COLO829 (cell line): Measurements from ENCODE around the gene PPRC1.

ENCODE experiments used
- DNase-seq: peaks from one replicate; pipeline ENCODE4 v3.0.0; 2012; ENCODE audit warnings: low spot score

Gene PPRC1

GRCh38 chr10:102132563-102133372, at the start of gene PPRC1:
Gene PPRC1 (plus strand): TSS chr10:102133040. CDS start chr10:102133069, 29 bp downstream.
- peak; percentile 96 for DNase-seq

- no peak for DNase-seq
These were observed 49.3 kb upstream of the PPRC1 start for GRCh38 chr10:102083541-102083940.

GRCh38 chr10:102085336-102085735, 47.5 kb upstream of the PPRC1 start:
- no peak for DNase-seq

GRCh38 chr10:102086196-102086595, 46.6 kb upstream of the PPRC1 start:
- DNase-seq = no peak

- DNase-seq = peak; percentile 20
These were observed 42.1 kb upstream of the PPRC1 start for GRCh38 chr10:102090772-102091171.

DNA sequence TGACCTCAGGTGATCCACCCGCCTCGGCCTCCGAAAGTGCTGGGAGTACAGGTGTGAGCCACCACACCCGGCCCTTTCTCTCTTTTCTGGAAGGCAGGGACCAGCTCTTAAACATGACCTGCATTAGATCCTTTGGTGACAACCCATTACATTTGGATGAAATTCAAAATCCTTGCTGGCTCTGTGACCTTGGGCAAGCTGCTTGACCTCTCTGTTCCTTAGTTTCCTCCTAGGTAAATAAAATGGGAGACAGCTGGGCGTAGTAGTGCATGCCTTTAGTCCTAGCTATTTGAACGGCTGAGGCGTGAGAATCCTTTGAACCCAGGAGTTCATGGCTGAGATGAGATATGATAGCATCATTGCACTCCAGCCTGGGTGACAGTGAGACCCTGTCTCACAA, 36.4 kb upstream of the PPRC1 start:
- no peak for DNase-seq

- no peak for DNase-seq
These were observed 31.7 kb upstream of the PPRC1 start for GRCh38 chr10:102101152-102101551.

DNA sequence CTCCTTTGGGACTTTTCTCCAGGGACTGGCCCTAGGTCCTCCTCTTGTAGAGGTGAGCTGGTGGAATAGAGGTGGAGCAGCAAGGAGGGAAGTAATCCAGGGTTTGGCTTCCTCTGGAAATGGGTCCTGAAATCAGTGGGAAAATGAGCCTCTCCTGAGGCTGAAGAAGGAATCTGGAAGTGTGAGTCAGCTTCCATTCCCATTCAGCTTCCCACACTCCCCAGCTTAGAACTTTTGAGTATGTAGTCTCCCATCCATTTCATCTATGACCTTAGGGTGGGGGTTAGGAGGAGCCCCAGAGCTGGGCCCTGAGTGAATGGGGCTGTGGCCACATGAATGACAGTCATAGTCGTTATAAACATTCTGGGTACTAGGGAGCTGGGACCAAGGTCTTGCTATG, 30.4 kb upstream of the PPRC1 start:
- DNase-seq = no peak

- DNase-seq = no peak
These were observed 25.8 kb upstream of the PPRC1 start for GRCh38 chr10:102106998-102107397.

DNA sequence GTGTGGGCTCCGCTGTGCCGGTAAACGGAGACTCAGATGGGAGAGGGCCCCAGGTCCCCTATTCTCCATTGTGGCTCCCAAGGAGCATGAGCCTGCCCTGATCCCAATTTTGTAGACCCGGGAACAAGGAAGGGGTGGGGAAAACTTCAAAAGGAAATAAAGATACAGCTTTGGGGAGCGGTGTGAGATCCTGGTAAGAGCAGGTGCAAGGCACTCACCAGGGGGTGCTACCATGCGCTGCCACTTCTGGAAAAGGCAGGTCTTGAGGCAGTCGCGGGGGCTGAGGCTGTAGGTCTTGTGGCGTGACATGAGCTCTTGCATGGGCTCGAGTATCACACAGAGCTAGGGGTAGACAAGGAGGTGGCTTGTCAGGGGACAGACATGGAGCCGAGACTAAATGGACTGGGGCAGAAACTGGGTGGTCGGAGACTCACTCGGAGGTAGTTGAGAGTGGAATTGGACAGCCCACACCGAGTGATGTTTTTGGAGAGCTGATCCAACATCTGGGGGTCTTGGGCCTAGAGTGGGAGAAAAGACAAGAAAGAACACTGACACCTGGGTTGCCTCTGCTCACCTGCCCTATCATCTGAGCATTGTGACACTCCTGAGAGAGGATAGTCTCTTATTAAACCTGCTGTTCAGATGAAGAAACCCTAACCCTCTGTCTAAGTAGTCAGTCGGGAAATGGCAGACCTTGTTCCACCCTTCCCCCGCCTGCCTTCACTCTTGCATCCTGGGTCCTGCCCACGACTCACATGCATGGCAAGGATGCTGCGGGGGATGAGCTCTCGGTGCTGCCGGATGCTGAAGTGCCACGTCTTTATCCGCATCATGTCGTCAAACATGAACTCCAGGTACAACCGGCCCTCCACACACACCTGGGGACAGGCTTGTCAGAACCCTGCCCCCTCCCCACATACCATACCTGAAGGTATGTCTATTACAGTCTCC, 23.4 kb upstream of the PPRC1 start:
- DNase-seq = no peak

DNA sequence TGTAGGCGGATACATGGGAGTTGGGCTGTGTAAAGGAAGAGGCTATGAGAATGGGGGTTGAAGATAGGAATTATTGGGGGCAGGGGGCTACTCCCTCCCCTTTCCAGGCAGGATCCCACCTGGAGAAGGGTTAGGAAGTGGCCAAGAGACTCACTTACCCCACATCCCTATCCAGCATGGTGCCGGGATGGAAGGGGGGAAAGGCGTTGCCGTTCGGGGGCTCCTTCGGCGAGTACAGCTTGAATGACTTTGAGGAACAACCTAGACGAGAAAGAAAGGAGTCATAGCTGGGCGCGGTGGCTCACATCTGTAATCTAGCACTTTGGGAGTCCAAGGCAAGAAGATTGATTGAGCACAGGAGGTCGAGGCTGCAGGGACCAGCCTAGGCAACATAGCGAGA, 21.6 kb upstream of the PPRC1 start:
- no peak for DNase-seq

GRCh38 chr10:102112210-102112817, 20.5 kb upstream of the PPRC1 start:
- DNase-seq = no peak

- no peak for DNase-seq
These were observed 19.4 kb upstream of the PPRC1 start for GRCh38 chr10:102113261-102113955.

DNA sequence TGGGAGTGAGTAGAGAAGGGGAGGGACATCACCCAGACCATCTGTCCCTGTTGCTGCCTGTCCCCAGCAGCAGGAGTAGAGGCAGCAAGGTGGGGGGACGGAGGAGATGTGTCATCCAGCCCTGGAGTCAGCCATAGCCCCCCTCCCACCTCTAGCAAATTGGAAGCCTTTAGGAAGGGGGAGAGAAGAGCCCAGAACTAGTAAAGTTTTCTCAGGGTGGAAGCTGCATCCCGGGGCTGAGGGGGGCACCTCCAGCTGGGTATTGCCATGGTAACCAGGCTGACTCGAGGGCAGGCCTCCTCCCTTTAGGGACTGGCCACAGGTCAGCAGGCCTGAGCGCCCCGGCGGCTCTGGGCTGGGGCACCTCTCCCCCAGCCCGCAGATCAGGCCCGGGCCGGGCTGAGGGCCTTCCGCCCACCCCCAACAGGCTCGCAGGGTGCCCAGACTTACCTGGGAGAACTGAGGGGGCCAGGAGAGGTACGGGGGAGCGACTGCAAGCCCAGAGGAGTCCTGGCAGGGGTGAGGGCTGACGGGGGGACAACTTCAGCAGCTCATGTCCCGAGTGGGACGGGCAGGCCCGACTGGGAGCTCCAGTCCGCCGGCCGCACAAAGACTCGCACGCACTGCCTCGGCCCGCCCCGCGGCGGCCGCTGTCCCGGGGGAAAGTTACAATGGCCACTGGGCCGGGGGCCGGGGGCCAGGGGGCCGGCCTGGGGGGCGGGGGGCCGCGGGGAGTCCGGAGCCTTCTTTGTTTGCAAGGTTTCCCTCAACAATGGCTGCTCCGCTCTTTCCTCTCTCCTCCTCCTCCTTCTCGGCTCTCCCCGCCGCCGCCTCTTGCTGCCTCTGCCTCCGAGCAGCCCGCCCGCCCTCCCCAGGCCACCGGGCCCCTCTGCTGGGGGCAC, 18.6 kb upstream of the PPRC1 start:
- DNase-seq = no peak

GRCh38 chr10:102114861-102115618, 17.8 kb upstream of the PPRC1 start:
- DNase-seq = peak; percentile 44

GRCh38 chr10:102115775-102116174, 17.1 kb upstream of the PPRC1 start:
- DNase-seq = no peak

- no peak for DNase-seq
These were observed 16.2 kb upstream of the PPRC1 start for GRCh38 chr10:102116656-102117055.

DNA sequence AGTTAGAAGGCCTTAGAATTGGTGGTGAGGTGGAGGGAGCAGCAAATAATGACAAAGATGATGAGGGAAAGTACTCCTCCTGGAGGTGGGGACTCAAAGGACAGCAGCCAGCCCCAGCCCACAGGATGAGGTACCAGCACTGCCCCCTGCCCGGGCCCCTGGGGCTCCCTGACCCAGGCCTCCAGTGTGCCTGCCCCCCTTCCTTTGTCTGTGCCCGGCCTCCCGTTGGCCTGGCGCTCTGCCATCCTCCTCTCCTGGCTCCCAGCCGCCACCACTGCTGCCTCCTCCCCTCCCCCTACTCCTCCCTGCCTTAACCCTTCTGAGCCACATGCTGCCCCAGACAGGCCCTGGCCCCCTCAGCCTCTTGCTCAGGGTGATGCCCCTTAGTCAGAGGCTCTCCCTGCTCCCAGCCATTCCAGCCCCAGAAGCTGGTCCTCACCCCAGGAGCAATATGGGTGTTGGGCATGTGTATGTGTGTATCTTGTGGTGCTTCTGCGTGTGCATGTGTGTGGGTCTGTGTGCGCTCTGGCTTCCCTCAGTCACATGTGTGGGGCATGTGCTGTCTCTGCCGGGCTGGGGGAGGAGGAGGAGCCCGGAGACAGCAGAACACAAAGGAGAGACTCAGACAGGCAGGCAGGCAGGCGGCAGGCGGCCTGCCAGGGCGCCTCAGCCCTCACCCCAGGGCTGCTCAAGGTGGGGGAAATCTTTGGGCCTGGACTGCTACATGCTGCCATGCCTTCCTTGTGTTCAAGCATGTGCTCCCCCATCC, 15.3 kb upstream of the PPRC1 start:
- peak; percentile 54 for DNase-seq

GRCh38 chr10:102118867-102119266, 14.0 kb upstream of the PPRC1 start:
- DNase-seq = no peak
